Peyer's patch (tissue), 4 donors: ENCODE results near the gene FDXACB1. TPM values are rescaled to one million over a fixed set of nuclear protein-coding genes. Genes with fewer than 3 reads are reported as not detected.
A peak's percentile ranks its signal among the peaks of the same experiment; 100 is the strongest.

Experiments used
- DNase-seq, 3 donors: peaks; one replicate each; pipeline ENCODE4 v3.0.0-alpha.2; 2017 to 2019
- H3K27ac ChIP-seq, 4 donors: fragments of 200-600 bp; sonication (generic); one replicate each; pipeline ENCODE4 v1.5.1; 2016 to 2019
- H3K27me3 ChIP-seq, 2 donors: fragments of 200-600 bp; sonication (generic); one replicate each; pipeline ENCODE4 v1.5.1; 2019
- H3K36me3 ChIP-seq, 3 donors: fragments of 200-600 bp; sonication (generic); one replicate each; pipeline ENCODE4 v1.5.1; 2016 to 2019
- H3K4me1 ChIP-seq, 4 donors: fragments of 200-600 bp; sonication (generic); one replicate each; pipeline ENCODE4 v1.5.1; 2016 to 2019
- H3K4me3 ChIP-seq, 4 donors: fragments of 200-600 bp; sonication (generic); 1 replicate in 3 of 4; 2 replicates in 1 of 4; pipeline ENCODE4 v1.5.1; 2016 to 2019; ENCODE audit warnings: mild to moderate bottlenecking in 1 of 4
- H3K9me3 ChIP-seq, 4 donors: fragments of 200-600 bp; sonication (generic); one replicate each; pipeline ENCODE4 v1.5.1; 2016 to 2019; ENCODE audit warnings: mild to moderate bottlenecking in 1 of 4
- CTCF ChIP-seq, 6 experiments: fragments of 450-650 bp in 4 of 6; fragments of 200-600 bp in 2 of 6; sonication (generic) in 1 of 6; IDR thresholded peaks; one replicate each; pipeline ENCODE4 v1.5.1; 2017 to 2019; ENCODE audit warnings: antibody characterized with exemption in 6 of 6, mild to moderate bottlenecking in 3 of 6, moderate library complexity in 1 of 6
- POLR2A ChIP-seq, 2 donors: fragments of 450-650 bp; IDR thresholded peaks; one replicate each; pipeline ENCODE4 v1.5.1; 2017; ENCODE audit warnings: antibody characterized with exemption in 2 of 2, mild to moderate bottlenecking in 2 of 2, moderate library complexity in 2 of 2
- total RNA-seq, 4 donors: library from RNA; depleted of rRNA; stranded (reverse); fragments of >200 nt; gene quantifications; one replicate each; pipeline ENCODE4 v1.1.0, GENCODE V29; 2016

The FDXACB1 gene
- total RNA-seq, 4 donors from 2014 or later, result 0.53 to 1.7 (median 1.1) TPM

GRCh38 chr11:111879637-111879960 lies 634 bp upstream of the FDXACB1 start:
- Histone ChIP-seq H3K27ac (peak overlapping the region; percentile 89 to 97 (median 94)), H3K4me1 (peaks cover 0 to 4% (median 2%) of the 10 kb centered on the region in 4 donors), H3K36me3 (no peaks in the 10 kb centered on the region), H3K4me3 (peak overlapping the region; percentile 60 to 77 (median 68)), H3K9me3 (no peaks in the 10 kb centered on the region), H3K27me3 (no peaks in the 10 kb centered on the region)
- no peak for TF ChIP-seq POLR2A (IDR thresholded peaks at IDR 0.05)
- TF ChIP-seq CTCF (IDR thresholded peaks at IDR 0.05), result no peak
- no peak for DNase-seq

- no peaks in the 10 kb centered on the region for H3K36me3 ChIP-seq
- H3K4me1 ChIP-seq, result peaks cover 0 to 4% (median 2%) of the 10 kb centered on the region in 4 donors
- no peak for TF ChIP-seq CTCF (IDR thresholded peaks at IDR 0.05)
- TF ChIP-seq POLR2A (IDR thresholded peaks at IDR 0.05), result no peak
- no peaks in the 10 kb centered on the region for H3K27me3 ChIP-seq
- H3K9me3 ChIP-seq, result no peaks in the 10 kb centered on the region
- H3K4me3 ChIP-seq, result peak overlapping the region; percentile 60 to 77 (median 68)
- H3K27ac ChIP-seq, result peak overlapping the region; percentile 89 to 97 (median 94)
- no peak for DNase-seq
Measured at GRCh38 chr11:111878385-111878848, 548 bp downstream of the FDXACB1 start.

GRCh38 chr11:111871693-111872161 lies 7.2 kb downstream of the FDXACB1 start:
- peaks cover 0 to 14% (median 0%) of the 10 kb centered on the region in 4 donors for H3K4me1 ChIP-seq
- H3K27me3 ChIP-seq, result no peaks in the 10 kb centered on the region
- peak overlapping the region; percentile 67 to 100 (median 82) for H3K4me3 ChIP-seq
- TF ChIP-seq POLR2A (IDR thresholded peaks at IDR 0.05), result no peak
- no peak for TF ChIP-seq CTCF (IDR thresholded peaks at IDR 0.05)
- peaks cover 0 to 20% (median 0%) of the 10 kb centered on the region in 3 donors for H3K36me3 ChIP-seq
- H3K9me3 ChIP-seq, result no peaks in the 10 kb centered on the region
- H3K27ac ChIP-seq, result peak overlapping the region; percentile 84 to 93 (median 88)
- no peak for DNase-seq

- H3K4me1 ChIP-seq, result peaks cover 0 to 14% (median 0%) of the 10 kb centered on the region in 4 donors
- TF ChIP-seq CTCF (IDR thresholded peaks at IDR 0.05), result peak; percentile 3 to 66 (median 49)
- TF ChIP-seq POLR2A (IDR thresholded peaks at IDR 0.05), result no peak
- peak within 1 kb of the TSS; percentile 67 to 100 (median 82) for H3K4me3 ChIP-seq
- H3K27ac ChIP-seq, result peak within 1 kb of the TSS; percentile 84 to 93 (median 88)
- H3K9me3 ChIP-seq, result no peaks in the 10 kb centered on the region
- no peaks in the 10 kb centered on the region for H3K27me3 ChIP-seq
- peak; percentile 79 to 93 (median 84) for DNase-seq
- H3K36me3 ChIP-seq, result peaks cover 0 to 26% (median 0%) of the 10 kb centered on the region in 3 donors
Measured at GRCh38 chr11:111870886-111871692, 7.9 kb downstream of the FDXACB1 start, which contains the start of gene ALG9. Gene ALG9 (minus strand): TSS chr11:111871581. CDS start chr11:111871482, 99 bp downstream.

GRCh38 chr11:111870522-111870885 lies 8.5 kb downstream of the FDXACB1 start:
- Histone ChIP-seq H3K4me1 (peaks cover 0 to 14% (median 0%) of the 10 kb centered on the region in 4 donors), H3K27me3 (no peaks in the 10 kb centered on the region), H3K9me3 (no peaks in the 10 kb centered on the region), H3K36me3 (peaks cover 0 to 29% (median 0%) of the 10 kb centered on the region in 3 donors), H3K27ac (peak overlapping the region; percentile 84 to 93 (median 88)), H3K4me3 (peak overlapping the region; percentile 67 to 100 (median 82))
- DNase-seq, result no peak
- TF ChIP-seq CTCF (IDR thresholded peaks at IDR 0.05) (no peak), POLR2A (IDR thresholded peaks at IDR 0.05) (no peak)
